ENCODE data around the gene PCDHGC4. TPM values are rescaled to one million over a fixed set of nuclear protein-coding genes. Genes with fewer than 3 reads are reported as not detected.

Gene PCDHGC4
- total and polyA plus RNA-seq, 2 of the 13 experiments (the other 11 are each of a cell fraction or from before 2014, with no cell fraction given), result 0.07 TPM; not detected in 1

DNA sequence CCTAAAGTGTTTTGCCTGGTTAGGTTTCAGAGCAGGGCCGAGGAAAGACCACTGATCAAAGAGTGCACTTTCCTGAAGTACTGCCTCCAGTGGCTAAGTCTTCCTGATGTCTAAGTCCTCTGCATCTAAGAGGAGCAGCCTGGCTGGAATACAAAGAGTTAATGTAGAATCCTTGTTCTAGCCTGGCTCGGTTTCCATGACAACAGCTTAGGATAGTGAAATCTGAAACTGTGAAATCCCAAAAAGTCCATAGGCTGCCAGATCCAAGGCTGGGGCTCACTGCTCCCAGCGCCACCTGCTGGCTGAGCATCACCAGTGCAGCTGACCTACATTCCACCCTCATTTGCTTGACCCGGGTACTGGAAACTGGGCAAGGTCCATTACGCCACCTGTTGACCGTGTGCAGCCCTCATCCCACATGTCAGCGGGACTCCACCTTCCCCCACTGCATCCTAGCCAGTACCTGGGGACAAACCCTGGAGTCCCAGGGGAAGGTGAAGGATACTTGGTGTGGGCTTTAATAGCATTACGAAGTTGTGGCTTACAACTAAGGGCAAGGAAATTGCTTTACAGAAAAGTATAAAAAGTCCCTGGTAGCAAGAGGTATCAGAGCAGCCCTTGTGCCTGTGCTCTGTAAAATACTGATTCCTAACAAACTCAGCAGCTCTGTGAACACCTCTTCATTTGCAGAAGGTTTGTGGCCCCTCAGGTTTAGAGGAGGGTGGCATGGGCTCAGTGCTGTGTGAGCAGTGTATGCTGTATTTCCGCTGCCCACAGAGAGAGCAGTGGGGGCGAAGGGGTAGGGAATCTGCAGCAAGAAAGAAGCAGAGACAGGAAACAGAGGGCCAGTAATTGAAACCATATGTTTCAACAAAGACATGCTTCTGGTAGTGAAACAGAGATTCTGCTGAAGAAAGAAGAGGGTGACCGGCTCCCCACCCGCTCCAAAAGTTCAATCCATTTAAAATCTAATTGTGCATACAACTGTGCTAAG, 40.1 kb downstream of the PCDHGC4 start (continued):
- TF ChIP-seq ZZZ3 (CRISPR knock-in tag; IDR thresholded peaks at IDR 0.05; ENCODE audit: borderline replicate concordance), result no peak
- TF ChIP-seq ZNF775 (CRISPR knock-in tag; IDR thresholded peaks at IDR 0.05; ENCODE audit: borderline replicate concordance), result no peak
- TF ChIP-seq, protein P1, sequence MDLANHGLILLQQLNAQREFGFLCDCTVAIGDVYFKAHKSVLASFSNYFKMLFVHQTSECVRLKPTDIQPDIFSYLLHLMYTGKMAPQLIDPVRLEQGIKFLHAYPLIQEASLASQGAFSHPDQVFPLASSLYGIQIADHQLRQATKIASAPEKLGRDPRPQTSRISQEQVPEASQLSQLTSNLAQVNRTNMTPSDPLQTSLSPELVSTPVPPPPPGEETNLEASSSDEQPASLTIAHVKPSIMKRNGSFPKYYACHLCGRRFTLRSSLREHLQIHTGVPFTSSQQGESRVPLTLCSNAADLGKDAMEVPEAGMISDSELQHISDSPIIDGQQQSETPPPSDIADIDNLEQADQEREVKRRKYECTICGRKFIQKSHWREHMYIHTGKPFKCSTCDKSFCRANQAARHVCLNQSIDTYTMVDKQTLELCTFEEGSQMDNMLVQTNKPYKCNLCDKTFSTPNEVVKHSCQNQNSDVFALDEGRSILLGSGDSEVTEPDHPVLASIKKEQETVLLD (CRISPR knock-in tag; IDR thresholded peaks at IDR 0.05; ENCODE audit: low read depth), result no peak
- TF ChIP-seq, protein P2, sequence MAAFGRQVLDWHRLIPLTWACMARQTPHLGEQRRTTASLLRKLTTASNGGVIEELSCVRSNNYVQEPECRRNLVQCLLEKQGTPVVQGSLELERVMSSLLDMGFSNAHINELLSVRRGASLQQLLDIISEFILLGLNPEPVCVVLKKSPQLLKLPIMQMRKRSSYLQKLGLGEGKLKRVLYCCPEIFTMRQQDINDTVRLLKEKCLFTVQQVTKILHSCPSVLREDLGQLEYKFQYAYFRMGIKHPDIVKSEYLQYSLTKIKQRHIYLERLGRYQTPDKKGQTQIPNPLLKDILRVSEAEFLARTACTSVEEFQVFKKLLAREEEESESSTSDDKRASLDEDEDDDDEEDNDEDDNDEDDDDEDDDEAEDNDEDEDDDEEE (CRISPR knock-in tag; IDR thresholded peaks at IDR 0.05), result no peak
- no peak for TF ChIP-seq ZNF780A (CRISPR knock-in tag; IDR thresholded peaks at IDR 0.05)
- TF ChIP-seq, protein P3, sequence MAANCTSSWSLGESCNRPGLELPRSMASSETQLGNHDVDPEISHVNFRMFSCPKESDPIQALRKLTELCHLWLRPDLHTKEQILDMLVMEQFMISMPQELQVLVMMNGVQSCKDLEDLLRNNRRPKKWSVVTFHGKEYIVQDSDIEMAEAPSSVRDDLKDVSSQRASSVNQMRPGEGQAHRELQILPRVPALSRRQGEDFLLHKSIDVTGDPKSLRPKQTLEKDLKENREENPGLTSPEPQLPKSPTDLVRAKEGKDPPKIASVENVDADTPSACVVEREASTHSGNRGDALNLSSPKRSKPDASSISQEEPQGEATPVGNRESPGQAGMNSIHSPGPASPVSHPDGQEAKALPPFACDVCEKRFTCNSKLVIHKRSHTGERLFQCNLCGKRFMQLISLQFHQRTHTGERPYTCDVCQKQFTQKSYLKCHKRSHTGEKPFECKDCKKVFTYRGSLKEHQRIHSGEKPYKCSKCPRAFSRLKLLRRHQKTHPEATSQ (CRISPR knock-in tag; IDR thresholded peaks at IDR 0.05; ENCODE audit: borderline replicate concordance), result no peak
- TF ChIP-seq SNAPC5 (CRISPR knock-in tag; IDR thresholded peaks at IDR 0.05; ENCODE audit: borderline replicate concordance), result no peak
- no peak for TF ChIP-seq TBX3 (IDR thresholded peaks at IDR 0.05; ENCODE audit: borderline replicate concordance)
- TF ChIP-seq ZNF501 (CRISPR knock-in tag; IDR thresholded peaks at IDR 0.05), result peak; percentile 68
- TF ChIP-seq, protein P4, sequence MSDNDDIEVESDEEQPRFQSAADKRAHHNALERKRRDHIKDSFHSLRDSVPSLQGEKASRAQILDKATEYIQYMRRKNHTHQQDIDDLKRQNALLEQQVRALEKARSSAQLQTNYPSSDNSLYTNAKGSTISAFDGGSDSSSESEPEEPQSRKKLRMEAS (IDR thresholded peaks at IDR 0.05), result peak; percentile 64; the same call in 1 of the 2 replicates
- no peak for TF ChIP-seq ZNF530 (CRISPR knock-in tag; IDR thresholded peaks at IDR 0.05; ENCODE audit: low read depth)
- no peak for TF ChIP-seq BRD4 (CRISPR knock-in tag; IDR thresholded peaks at IDR 0.05)
- peak; percentile 56; the same call in 1 of the 2 replicates for TF ChIP-seq MYPOP (CRISPR knock-in tag; IDR thresholded peaks at IDR 0.05)
- TF ChIP-seq BRF2 (CRISPR knock-in tag; IDR thresholded peaks at IDR 0.05), result no peak
- no peak for TF ChIP-seq SRF (IDR thresholded peaks at IDR 0.05; ENCODE audit: low read depth, low read length)
- TF ChIP-seq, protein P5, sequence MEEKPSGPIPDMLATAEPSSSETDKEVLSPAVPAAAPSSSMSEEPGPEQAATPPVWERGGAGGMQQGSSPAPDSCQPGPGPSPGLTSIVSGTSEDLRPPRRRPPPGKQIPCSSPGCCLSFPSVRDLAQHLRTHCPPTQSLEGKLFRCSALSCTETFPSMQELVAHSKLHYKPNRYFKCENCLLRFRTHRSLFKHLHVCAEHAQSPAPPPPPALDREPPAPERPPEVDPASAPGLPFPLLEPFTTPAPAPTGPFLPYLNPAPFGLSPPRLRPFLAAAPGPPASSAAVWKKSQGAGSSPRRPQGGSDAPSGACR (CRISPR knock-in tag; IDR thresholded peaks at IDR 0.05), result peak; percentile 30; the same call in 1 of the 2 replicates
- TF ChIP-seq ZNF879 (CRISPR knock-in tag; IDR thresholded peaks at IDR 0.05), result no peak
- TF ChIP-seq CBX2 (IDR thresholded peaks at IDR 0.05; ENCODE audit: low read depth, low read length), result no peak
- no peak for TF ChIP-seq CBX2 (CRISPR knock-in tag; IDR thresholded peaks at IDR 0.05; ENCODE audit: low read depth)
- TF ChIP-seq NR0B2 (CRISPR knock-in tag; IDR thresholded peaks at IDR 0.05), result no peak

Measured in HepG2 (cell line).